HepG2 (cell line): Measurements from ENCODE around the gene MAN2A2. TPM values are rescaled to one million over a fixed set of nuclear protein-coding genes. Genes with fewer than 3 reads are reported as not detected.

Experiments
- FOXO1 ChIP-seq: sonication (generic); formaldehyde crosslinking; IDR thresholded peaks from 2 replicates; pipeline ENCODE4 v1.4.0; 2020; ENCODE audit warnings: missing genetic modification reagents
- GABPB1 ChIP-seq: IDR thresholded peaks from 2 replicates; pipeline ENCODE4 v1.6.1; 2016; ENCODE audit warnings: mild to moderate bottlenecking, missing genetic modification reagents, moderate library complexity, missing compliant biosample characterization
- KDM4B ChIP-seq: sonication (generic); formaldehyde crosslinking; IDR thresholded peaks from 2 replicates; pipeline ENCODE4 v1.4.0; 2020; ENCODE audit warnings: missing genetic modification reagents
- KLF6 ChIP-seq: IDR thresholded peaks from 2 replicates; pipeline ENCODE4 v1.8.0; 2016; ENCODE audit warnings: missing biosample characterization, missing genetic modification reagents
- KMT2B ChIP-seq: IDR thresholded peaks from 2 replicates; pipeline ENCODE4 v1.6.1; 2016; ENCODE audit warnings: missing genetic modification reagents, missing compliant biosample characterization
- MTA3 ChIP-seq: sonication (generic); formaldehyde crosslinking; IDR thresholded peaks from 2 replicates; pipeline ENCODE4 v1.4.0; 2020; ENCODE audit warnings: missing genetic modification reagents
- MTF2 ChIP-seq: sonication (generic); formaldehyde crosslinking; IDR thresholded peaks from 2 replicates; pipeline ENCODE4 v1.5.0; 2020; ENCODE audit warnings: missing genetic modification reagents, borderline replicate concordance
- NFYB ChIP-seq: sonication (generic); formaldehyde crosslinking; IDR thresholded peaks from 2 replicates; pipeline ENCODE4 v1.4.0; 2020; ENCODE audit warnings: missing genetic modification reagents
- SP5 ChIP-seq: IDR thresholded peaks from 2 replicates; pipeline ENCODE4 v1.6.1; 2016; ENCODE audit warnings: low read depth, borderline replicate concordance
- ZC3H4 ChIP-seq: sonication (generic); formaldehyde crosslinking; IDR thresholded peaks from 2 replicates; pipeline ENCODE4 v1.4.0; 2020; ENCODE audit warnings: missing genetic modification reagents, borderline replicate concordance
- ZIK1 ChIP-seq: sonication (generic); formaldehyde crosslinking; IDR thresholded peaks from 2 replicates; pipeline ENCODE4 v1.5.0; 2020; ENCODE audit warnings: mild to moderate bottlenecking, low read depth, missing genetic modification reagents, borderline replicate concordance
- polyA plus RNA-seq, 8 experiments: library from polyadenylated mRNA; depleted of rRNA in 3 of 8; stranded (reverse) in 7 of 8; unstranded in 1 of 8; fragments of >200 nt; fragmentation: Illumina TruSeq in 4 of 8; extraction: Trizol in 4 of 8; gene quantifications; 2 replicates each; pipeline versions ENCODE4 v1.2.1 to v1.2.3, GENCODE V29; 2011 to 2016; ENCODE audit warnings: low read depth in 4 of 8, missing spikeins in 1 of 8, mixed read lengths in 1 of 8; ENCODE audit not compliant: insufficient read depth in 1 of 8
- total RNA-seq, 5 experiments: library from RNA; depleted of rRNA; stranded (reverse); fragments of >200 nt; fragmentation: Illumina TruSeq; extraction: Trizol; gene quantifications; 2 replicates each; pipeline ENCODE4 v1.2.3, GENCODE V29; 2016; ENCODE audit warnings: low read depth in 1 of 5
- TF ChIP-seq, protein P1 (sequence below): sonication (generic); formaldehyde crosslinking; IDR thresholded peaks from 2 replicates; pipeline ENCODE4 v1.4.0; 2020; ENCODE audit warnings: missing genetic modification reagents
- TF ChIP-seq, protein P2 (sequence below): sonication (generic); formaldehyde crosslinking; IDR thresholded peaks from 2 replicates; pipeline ENCODE4 v1.8.1; 2023; ENCODE audit warnings: mild to moderate bottlenecking, missing genetic modification reagents, borderline replicate concordance
- TF ChIP-seq, protein P3 (sequence below): sonication (generic); formaldehyde crosslinking; IDR thresholded peaks from 2 replicates; pipeline ENCODE4 v1.4.0; 2020; ENCODE audit warnings: mild to moderate bottlenecking, missing genetic modification reagents, borderline replicate concordance
- TF ChIP-seq, protein P4 (sequence below): sonication (generic); formaldehyde crosslinking; IDR thresholded peaks from 2 replicates; pipeline ENCODE4 v1.5.0; 2020; ENCODE audit warnings: mild to moderate bottlenecking, missing genetic modification reagents
- TF ChIP-seq, protein P5 (sequence below): sonication (generic); formaldehyde crosslinking; conservative IDR thresholded peaks from 2 replicates; pipeline ENCODE4 v1.4.0; 2020; ENCODE audit warnings: missing genetic modification reagents
- TF ChIP-seq, protein P6 (sequence below): sonication (generic); formaldehyde crosslinking; IDR thresholded peaks from 2 replicates; pipeline ENCODE4 v1.5.1; 2020; ENCODE audit warnings: mild to moderate bottlenecking, missing genetic modification reagents, borderline replicate concordance
- TF ChIP-seq, protein P7 (sequence below): IDR thresholded peaks from 2 replicates; pipeline ENCODE4 v1.6.1; 2016; ENCODE audit warnings: mild to moderate bottlenecking, missing biosample characterization, missing genetic modification reagents
- TF ChIP-seq, protein P8 (sequence below): sonication (generic); formaldehyde crosslinking; IDR thresholded peaks from 2 replicates; pipeline ENCODE4 v1.4.0; 2020; ENCODE audit warnings: missing genetic modification reagents

MAN2A2 gene
- total and polyA plus RNA-seq, 2 of the 13 experiments (the other 11 are each of a cell fraction or from before 2014, with no cell fraction given): 17.5 to 51.5 TPM

DNA sequence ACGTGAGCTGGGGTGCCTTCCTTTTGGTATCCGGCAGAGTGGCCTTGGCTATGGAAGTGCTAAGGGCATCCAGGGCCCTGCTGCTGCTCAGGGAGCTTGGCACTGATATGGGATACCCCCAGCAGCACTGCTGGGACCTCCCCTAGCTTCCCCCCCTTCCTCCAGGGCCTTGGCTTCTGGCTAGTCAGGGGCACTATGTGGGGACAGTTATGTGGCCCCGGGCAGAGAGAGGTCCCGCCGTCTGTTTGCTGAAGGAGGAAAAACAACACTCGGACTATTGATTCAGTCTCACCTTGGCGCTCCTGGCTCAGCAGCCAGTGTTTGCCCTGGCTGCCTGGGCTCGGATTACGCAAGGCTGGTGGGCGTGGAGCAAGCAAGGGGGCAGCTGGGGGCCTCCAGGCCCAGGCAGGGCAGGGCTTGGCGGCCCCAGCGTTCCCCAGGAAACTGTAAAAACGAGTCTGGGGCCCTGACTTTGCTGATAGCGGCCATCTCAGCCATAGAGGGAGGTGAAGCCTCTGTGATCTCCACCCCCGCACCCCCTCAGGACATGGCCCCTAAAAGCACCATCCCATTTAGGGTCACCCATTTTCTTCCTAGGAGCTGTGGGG lies 29.0 kb upstream of the MAN2A2 start (continued):
- TF ChIP-seq, protein P1, sequence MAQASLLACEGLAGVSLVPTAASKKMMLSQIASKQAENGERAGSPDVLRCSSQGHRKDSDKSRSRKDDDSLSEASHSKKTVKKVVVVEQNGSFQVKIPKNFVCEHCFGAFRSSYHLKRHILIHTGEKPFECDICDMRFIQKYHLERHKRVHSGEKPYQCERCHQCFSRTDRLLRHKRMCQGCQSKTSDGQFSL (CRISPR knock-in tag): no peak
- TF ChIP-seq, protein P2, sequence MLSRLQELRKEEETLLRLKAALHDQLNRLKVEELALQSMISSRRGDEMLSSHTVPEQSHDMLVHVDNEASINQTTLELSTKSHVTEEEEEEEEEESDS (CRISPR knock-in tag): no peak
- no peak; the same call in 1 of the 2 replicates for TF ChIP-seq NFYB (CRISPR knock-in tag)
- peak; percentile 78; the same call in 1 of the 2 replicates for TF ChIP-seq MTF2
- TF ChIP-seq, protein P3, sequence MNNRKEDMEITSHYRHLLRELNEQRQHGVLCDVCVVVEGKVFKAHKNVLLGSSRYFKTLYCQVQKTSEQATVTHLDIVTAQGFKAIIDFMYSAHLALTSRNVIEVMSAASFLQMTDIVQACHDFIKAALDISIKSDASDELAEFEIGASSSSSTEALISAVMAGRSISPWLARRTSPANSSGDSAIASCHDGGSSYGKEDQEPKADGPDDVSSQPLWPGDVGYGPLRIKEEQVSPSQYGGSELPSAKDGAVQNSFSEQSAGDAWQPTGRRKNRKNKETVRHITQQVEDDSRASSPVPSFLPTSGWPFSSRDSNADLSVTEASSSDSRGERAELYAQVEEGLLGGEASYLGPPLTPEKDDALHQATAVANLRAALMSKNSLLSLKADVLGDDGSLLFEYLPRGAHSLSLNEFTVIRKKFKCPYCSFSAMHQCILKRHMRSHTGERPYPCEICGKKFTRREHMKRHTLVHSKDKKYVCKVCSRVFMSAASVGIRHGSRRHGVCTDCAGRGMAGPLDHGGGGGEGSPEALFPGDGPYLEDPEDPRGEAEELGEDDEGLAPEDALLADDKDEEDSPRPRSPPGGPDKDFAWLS (CRISPR knock-in tag): peak; percentile 90; the same call in 1 of the 2 replicates
- TF ChIP-seq FOXO1 (CRISPR knock-in tag): peak; percentile 99
- peak; percentile 99 for TF ChIP-seq KDM4B (CRISPR knock-in tag)
- TF ChIP-seq, protein P4, sequence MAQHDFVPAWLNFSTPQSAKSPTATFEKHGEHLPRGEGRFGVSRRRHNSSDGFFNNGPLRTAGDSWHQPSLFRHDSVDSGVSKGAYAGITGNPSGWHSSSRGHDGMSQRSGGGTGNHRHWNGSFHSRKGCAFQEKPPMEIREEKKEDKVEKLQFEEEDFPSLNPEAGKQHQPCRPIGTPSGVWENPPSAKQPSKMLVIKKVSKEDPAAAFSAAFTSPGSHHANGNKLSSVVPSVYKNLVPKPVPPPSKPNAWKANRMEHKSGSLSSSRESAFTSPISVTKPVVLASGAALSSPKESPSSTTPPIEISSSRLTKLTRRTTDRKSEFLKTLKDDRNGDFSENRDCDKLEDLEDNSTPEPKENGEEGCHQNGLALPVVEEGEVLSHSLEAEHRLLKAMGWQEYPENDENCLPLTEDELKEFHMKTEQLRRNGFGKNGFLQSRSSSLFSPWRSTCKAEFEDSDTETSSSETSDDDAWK (CRISPR knock-in tag): no peak
- TF ChIP-seq, protein P5, sequence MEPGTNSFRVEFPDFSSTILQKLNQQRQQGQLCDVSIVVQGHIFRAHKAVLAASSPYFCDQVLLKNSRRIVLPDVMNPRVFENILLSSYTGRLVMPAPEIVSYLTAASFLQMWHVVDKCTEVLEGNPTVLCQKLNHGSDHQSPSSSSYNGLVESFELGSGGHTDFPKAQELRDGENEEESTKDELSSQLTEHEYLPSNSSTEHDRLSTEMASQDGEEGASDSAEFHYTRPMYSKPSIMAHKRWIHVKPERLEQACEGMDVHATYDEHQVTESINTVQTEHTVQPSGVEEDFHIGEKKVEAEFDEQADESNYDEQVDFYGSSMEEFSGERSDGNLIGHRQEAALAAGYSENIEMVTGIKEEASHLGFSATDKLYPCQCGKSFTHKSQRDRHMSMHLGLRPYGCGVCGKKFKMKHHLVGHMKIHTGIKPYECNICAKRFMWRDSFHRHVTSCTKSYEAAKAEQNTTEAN (CRISPR knock-in tag): no peak
- peak; percentile 83 for TF ChIP-seq GABPB1 (CRISPR knock-in tag)
- TF ChIP-seq, protein P6, sequence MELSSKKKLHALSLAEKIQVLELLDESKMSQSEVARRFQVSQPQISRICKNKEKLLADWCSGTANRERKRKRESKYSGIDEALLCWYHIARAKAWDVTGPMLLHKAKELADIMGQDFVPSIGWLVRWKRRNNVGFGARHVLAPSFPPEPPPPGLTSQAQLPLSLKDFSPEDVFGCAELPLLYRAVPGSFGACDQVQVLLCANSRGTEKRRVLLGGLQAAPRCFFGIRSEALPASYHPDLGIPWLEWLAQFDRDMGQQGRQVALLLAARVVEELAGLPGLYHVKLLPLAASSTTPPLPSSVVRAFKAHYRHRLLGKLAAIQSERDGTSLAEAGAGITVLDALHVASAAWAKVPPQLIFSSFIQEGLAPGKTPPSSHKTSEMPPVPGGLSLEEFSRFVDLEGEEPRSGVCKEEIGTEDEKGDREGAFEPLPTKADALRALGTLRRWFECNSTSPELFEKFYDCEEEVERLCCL (CRISPR knock-in tag): no peak
- TF ChIP-seq, protein P7, sequence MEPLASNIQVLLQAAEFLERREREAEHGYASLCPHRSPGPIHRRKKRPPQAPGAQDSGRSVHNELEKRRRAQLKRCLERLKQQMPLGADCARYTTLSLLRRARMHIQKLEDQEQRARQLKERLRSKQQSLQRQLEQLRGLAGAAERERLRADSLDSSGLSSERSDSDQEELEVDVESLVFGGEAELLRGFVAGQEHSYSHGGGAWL (CRISPR knock-in tag): peak; percentile 35; the same call in 1 of the 2 replicates
- TF ChIP-seq, protein P8, sequence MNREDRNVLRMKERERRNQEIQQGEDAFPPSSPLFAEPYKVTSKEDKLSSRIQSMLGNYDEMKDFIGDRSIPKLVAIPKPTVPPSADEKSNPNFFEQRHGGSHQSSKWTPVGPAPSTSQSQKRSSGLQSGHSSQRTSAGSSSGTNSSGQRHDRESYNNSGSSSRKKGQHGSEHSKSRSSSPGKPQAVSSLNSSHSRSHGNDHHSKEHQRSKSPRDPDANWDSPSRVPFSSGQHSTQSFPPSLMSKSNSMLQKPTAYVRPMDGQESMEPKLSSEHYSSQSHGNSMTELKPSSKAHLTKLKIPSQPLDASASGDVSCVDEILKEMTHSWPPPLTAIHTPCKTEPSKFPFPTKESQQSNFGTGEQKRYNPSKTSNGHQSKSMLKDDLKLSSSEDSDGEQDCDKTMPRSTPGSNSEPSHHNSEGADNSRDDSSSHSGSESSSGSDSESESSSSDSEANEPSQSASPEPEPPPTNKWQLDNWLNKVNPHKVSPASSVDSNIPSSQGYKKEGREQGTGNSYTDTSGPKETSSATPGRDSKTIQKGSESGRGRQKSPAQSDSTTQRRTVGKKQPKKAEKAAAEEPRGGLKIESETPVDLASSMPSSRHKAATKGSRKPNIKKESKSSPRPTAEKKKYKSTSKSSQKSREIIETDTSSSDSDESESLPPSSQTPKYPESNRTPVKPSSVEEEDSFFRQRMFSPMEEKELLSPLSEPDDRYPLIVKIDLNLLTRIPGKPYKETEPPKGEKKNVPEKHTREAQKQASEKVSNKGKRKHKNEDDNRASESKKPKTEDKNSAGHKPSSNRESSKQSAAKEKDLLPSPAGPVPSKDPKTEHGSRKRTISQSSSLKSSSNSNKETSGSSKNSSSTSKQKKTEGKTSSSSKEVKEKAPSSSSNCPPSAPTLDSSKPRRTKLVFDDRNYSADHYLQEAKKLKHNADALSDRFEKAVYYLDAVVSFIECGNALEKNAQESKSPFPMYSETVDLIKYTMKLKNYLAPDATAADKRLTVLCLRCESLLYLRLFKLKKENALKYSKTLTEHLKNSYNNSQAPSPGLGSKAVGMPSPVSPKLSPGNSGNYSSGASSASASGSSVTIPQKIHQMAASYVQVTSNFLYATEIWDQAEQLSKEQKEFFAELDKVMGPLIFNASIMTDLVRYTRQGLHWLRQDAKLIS: no peak
- 0 out of 2 replicates have a peak, but pooled peaks have one; percentile 37 for TF ChIP-seq ZIK1 (CRISPR knock-in tag)
- TF ChIP-seq KMT2B (CRISPR knock-in tag): peak; percentile 66; the same call in 1 of the 2 replicates
- peak; percentile 99 for TF ChIP-seq SP5
- TF ChIP-seq MTA3: no peak
- no peak for TF ChIP-seq ZC3H4
- TF ChIP-seq KLF6: peak; percentile 89
